Esophagus muscularis mucosa (tissue), 4 donors: ENCODE measurements around the gene BORCS8. TPM values are rescaled to one million over a fixed set of nuclear protein-coding genes. Genes with fewer than 3 reads are reported as not detected.
A peak's percentile ranks its signal among the peaks of the same experiment; 100 is the strongest.

Experiments
- DNase-seq: peaks from one replicate; pipeline ENCODE4 v3.0.0-alpha.2; 2017; ENCODE audit errors: extremely low spot score
- H3K27ac ChIP-seq, 4 donors: fragments of 200-600 bp; sonication (generic); replicated peaks in 1 of 4; 1 replicate in 3 of 4; 2 replicates in 1 of 4; pipeline ENCODE4 v1.5.1; 2016 to 2019; ENCODE audit warnings: mild to moderate bottlenecking in 1 of 4
- H3K27me3 ChIP-seq, 4 donors: fragments of 200-600 bp; sonication (generic); one replicate each; pipeline versions ENCODE4 v1.5.1 to v1.6.0; 2016 to 2019
- H3K36me3 ChIP-seq, 4 donors: fragments of 200-600 bp; sonication (generic); one replicate each; pipeline ENCODE4 v1.5.1; 2016 to 2019
- H3K4me1 ChIP-seq, 4 donors: fragments of 200-600 bp; sonication (generic); one replicate each; pipeline ENCODE4 v1.5.1; 2016 to 2019
- H3K4me3 ChIP-seq, 4 donors: fragments of 200-600 bp; sonication (generic); 1 replicate in 2 of 4; 2 replicates in 2 of 4; pipeline ENCODE4 v1.5.1; 2016 to 2019; ENCODE audit warnings: mild to moderate bottlenecking in 4 of 4, moderate library complexity in 1 of 4
- H3K9me3 ChIP-seq, 4 donors: fragments of 200-600 bp; sonication (generic); 1 replicate in 3 of 4; 2 replicates in 1 of 4; pipeline ENCODE4 v1.5.1; 2016 to 2019
- EP300 ChIP-seq: sonication (generic); formaldehyde crosslinking; IDR thresholded peaks from one replicate; pipeline ENCODE4 v1.6.1; 2017; ENCODE audit warnings: antibody characterized with exemption
- POLR2A ChIP-seq: fragments of 450-650 bp; IDR thresholded peaks from one replicate; pipeline ENCODE4 v1.6.1; 2017; ENCODE audit warnings: antibody characterized with exemption, moderate library complexity, mild to moderate bottlenecking, low read depth
- POLR2AphosphoS5 ChIP-seq, 2 donors: sonication (generic); formaldehyde crosslinking; IDR thresholded peaks; one replicate each; pipeline ENCODE4 v1.6.1; 2017; ENCODE audit warnings: antibody characterized with exemption in 2 of 2
- WGBS: methylation state at CpG from one replicate; pipeline ENCODE4 v1.1.5; 2018; 5-methylcytosine and 5-hydroxymethylcytosine counted together
- intact Hi-C: fragments of 100-400 bp; cut with DNase I; formaldehyde crosslinking; loops from one replicate; pipeline ENCODE4 v1.15.1; 2023
- total RNA-seq, 4 donors: library from RNA; depleted of rRNA; stranded (reverse); fragments of >200 nt; gene quantifications; one replicate each; pipeline versions ENCODE4 v1.1.0 to v1.2.1, GENCODE V29; 2016
- TF ChIP-seq, protein P1 (sequence below), 3 experiments: fragments of 200-600 bp in 2 of 3; fragments of 450-650 bp in 1 of 3; sonication (generic) in 2 of 3; IDR thresholded peaks; one replicate each; pipeline ENCODE4 v1.5.1; 2017 to 2019; ENCODE audit warnings: antibody characterized with exemption in 3 of 3, mild to moderate bottlenecking in 2 of 3, moderate library complexity in 1 of 3

Gene BORCS8
- total RNA-seq, 4 donors from 2014 or later = 10.8 to 16.1 (median 12.5) TPM

DNA sequence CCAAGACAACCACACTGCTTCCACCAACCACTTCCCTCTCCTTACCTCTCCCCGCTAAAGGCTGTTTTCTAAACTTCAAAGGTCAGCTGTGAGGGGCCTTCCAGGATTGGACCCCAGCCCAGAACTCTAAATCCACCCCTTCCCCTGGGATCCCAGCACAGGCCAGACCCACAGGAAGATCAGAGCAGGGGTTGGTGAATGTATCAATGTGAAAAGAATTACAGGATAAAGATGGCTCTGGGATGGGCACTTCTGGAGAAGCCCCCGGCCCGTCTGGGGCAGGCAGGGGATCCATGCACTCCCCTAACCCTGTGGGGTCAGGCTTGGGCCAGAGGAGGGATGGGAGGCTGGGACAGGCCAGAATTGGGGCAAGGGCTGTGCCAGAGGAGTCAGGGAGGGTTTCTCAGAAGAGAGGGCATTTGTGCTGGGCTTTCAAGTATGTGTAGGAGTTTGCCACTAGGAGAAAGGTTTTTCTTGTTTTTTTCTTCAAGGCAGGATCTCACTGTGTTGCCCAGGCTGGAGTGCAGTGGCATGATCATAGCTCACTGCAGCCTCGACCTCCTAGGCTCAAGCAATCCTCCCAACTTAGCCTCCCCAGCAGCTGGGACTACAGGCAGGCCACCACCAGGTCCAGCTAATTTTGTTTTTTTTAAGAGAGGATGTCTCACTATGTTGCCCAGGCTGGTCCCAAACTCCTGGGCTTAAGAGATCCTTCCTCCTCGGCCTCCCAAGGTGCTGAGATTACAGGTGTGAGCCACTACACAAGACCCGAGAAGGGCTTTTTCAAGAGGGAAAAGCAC, 20.9 kb downstream of the BORCS8 start:
- intact Hi-C loops = no loop called here
- H3K36me3 ChIP-seq = peaks cover 0 to 8% (median under 1%) of the 10 kb centered on the region in 4 donors
- TF ChIP-seq, protein P1, sequence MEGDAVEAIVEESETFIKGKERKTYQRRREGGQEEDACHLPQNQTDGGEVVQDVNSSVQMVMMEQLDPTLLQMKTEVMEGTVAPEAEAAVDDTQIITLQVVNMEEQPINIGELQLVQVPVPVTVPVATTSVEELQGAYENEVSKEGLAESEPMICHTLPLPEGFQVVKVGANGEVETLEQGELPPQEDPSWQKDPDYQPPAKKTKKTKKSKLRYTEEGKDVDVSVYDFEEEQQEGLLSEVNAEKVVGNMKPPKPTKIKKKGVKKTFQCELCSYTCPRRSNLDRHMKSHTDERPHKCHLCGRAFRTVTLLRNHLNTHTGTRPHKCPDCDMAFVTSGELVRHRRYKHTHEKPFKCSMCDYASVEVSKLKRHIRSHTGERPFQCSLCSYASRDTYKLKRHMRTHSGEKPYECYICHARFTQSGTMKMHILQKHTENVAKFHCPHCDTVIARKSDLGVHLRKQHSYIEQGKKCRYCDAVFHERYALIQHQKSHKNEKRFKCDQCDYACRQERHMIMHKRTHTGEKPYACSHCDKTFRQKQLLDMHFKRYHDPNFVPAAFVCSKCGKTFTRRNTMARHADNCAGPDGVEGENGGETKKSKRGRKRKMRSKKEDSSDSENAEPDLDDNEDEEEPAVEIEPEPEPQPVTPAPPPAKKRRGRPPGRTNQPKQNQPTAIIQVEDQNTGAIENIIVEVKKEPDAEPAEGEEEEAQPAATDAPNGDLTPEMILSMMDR (IDR thresholded peaks at IDR 0.05) = no peak
- TF ChIP-seq POLR2AphosphoS5 (IDR thresholded peaks at IDR 0.05) = no peak
- no peak for TF ChIP-seq POLR2A
- TF ChIP-seq EP300 = no peak
- DNase-seq = no peak
- no peak overlapping the region for H3K27ac ChIP-seq
- peaks cover 0 to 15% (median 5%) of the 10 kb centered on the region in 4 donors for H3K27me3 ChIP-seq
- peaks cover 9 to 21% (median 15%) of the 10 kb centered on the region in 4 donors for H3K4me1 ChIP-seq
- H3K4me3 ChIP-seq = no peak overlapping the region
- 79% methylated on average over 6 of the region's 6 CpGs for WGBS
- no peaks in the 10 kb centered on the region for H3K9me3 ChIP-seq

DNA sequence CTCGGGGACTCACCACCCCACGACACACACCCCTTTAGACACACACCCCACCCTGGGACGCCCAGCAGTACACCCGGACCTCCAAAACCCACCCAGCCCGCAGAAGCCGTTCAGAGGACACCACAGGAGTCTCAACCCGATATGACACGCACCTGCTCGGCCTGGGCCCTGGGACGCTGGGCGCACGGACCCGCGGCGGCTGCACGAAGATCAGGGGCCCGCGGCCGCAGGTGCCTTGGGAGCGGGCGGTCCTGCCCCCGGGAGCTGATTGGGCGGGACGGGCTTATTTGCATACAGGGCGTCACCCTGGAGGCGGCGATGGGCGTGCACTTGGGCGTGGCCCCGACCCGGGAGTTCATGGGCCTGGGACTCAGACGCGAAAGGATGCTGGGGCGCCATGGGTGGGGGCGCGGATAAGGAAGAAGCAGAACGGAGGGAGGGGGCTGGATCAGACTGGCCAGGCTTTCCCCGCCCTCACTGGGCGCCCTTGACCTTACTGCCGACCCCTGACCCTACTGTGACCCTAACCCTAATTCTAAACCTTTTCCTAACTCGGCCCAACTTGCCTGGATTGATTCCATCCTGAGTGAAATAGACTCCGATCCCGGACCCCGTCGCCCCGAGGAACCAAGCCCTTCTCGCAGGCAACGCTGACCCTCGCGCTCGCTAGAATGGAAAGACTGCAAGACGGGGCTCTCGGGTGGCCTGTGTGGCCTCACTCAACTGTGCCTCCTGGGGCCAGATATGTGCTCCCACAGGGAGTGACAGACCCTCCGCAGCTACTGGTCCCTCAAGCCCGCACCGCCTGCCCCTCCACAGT, 21.7 kb downstream of the BORCS8 start, which contains the start of gene MEF2B:
Gene MEF2B (minus strand): TSS at position 211 of the 820 bp plus-strand sequence. CDS start 19,528 bp downstream, outside the sequence.
- Histone ChIP-seq H3K4me3 (peak within 1 kb of the TSS; percentile 22 to 48 (median 35)), H3K36me3 (no peaks in the 10 kb centered on the region)
- intact Hi-C loops = no loop called here

DNA sequence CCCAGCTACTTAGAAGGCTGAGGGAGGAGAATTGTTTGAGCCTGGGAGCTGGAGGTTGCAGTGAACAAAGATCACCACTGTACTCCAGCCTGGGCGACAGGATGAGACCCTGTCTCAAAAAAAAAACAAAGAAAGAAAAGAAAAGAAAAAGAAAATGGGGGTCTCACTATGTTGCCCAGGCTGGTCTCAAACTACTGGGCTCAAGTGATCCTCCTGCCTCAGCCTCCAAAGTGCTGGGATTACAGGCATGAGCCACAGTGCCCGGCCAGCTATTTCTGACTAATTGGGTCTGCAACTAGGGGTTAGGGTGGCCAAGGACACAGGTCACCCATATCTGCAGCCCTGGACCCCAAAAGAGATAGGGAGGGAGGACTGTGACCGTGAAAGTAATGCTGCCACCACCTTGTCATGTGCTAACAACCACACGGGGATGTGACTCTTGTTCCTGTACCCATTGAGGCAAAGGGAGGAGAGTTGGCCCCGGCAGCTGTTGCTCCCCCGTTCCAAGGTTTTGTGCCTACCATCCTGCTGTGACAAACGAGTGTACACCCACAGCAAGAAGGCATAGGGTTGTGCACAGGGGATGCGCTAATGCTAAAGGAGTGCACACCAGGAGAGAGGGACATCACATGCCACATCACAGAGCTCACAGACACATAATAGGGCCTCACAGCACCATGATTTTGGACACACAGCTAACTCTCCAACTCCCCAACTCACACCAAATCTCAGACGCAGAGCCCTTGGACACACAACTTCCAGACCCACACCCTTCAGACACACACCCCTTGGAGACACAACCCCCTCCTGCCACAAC, 22.5 kb downstream of the BORCS8 start:
- no peak for DNase-seq
- Histone ChIP-seq H3K27me3 (peaks cover 0 to 15% (median 5%) of the 10 kb centered on the region in 4 donors), H3K36me3 (no peaks in the 10 kb centered on the region), H3K4me1 (peaks cover 9 to 15% (median 12%) of the 10 kb centered on the region in 4 donors), H3K9me3 (no peaks in the 10 kb centered on the region), H3K27ac (no peak overlapping the region), H3K4me3 (peak overlapping the region; percentile 22 to 48 (median 35))
- intact Hi-C loops = no loop called here
- 79% methylated on average over 9 of the region's 9 CpGs for WGBS
- TF ChIP-seq, protein P1 (IDR thresholded peaks at IDR 0.05) = no peak
- TF ChIP-seq POLR2AphosphoS5 (IDR thresholded peaks at IDR 0.05) (no peak), POLR2A (no peak), EP300 (no peak)

More for the DNA sequence above, 21.7 kb downstream of the BORCS8 start, which contains the start of gene MEF2B:
- WGBS = 24% methylated on average over 30 of the region's 56 CpGs
- Histone ChIP-seq H3K27ac (no peak within 1 kb of the TSS), H3K4me1 (peaks cover 9 to 21% (median 15%) of the 10 kb centered on the region in 4 donors), H3K9me3 (no peaks in the 10 kb centered on the region), H3K27me3 (peaks cover 0 to 15% (median 5%) of the 10 kb centered on the region in 4 donors)
- no peak for DNase-seq
- TF ChIP-seq, protein P1 (IDR thresholded peaks at IDR 0.05) = no peak
- TF ChIP-seq EP300 (no peak), POLR2AphosphoS5 (IDR thresholded peaks at IDR 0.05) (no peak), POLR2A (no peak)

DNA sequence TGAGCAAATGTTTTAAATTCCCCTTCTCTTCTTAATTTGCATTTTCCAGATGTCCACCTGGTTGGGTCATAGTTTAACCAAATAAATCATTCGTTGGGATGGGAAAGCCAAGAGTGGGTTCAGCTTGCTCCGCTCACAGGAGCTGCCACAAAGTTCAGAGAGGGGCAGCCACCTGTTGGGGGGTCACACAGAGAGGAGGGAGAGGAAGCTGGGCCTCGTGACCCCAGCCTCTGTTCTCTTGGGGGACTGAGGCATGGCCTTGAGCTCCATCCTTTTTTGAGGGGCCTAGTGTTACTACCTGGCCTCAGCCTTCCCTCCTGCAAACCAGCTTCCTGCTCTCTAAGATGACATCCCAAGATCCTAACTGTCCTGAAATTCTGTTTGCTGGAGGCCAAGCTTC, 24.3 kb downstream of the BORCS8 start:
- intact Hi-C loops = no loop called here
- Histone ChIP-seq H3K27me3 (peaks cover 0 to 15% (median 5%) of the 10 kb centered on the region in 4 donors), H3K36me3 (no peaks in the 10 kb centered on the region), H3K9me3 (no peaks in the 10 kb centered on the region), H3K4me3 (no peak overlapping the region), H3K27ac (no peak overlapping the region), H3K4me1 (peaks cover 9 to 14% (median 12%) of the 10 kb centered on the region in 4 donors)
- 68% methylated on average over 3 of the region's 3 CpGs for WGBS
- TF ChIP-seq, protein P1 (IDR thresholded peaks at IDR 0.05) = no peak
- no peak for DNase-seq
